BLaER1 (cell line): Measurements from ENCODE around the gene LCA5.
"Not testable (repeated sequence)": the region's sequence is repeated elsewhere in the genome, so short reads cannot be mapped to it uniquely, and the experiment has no call there.

ENCODE experiments used
- H3K27ac ChIP-seq: shearing (Covaris generic); formaldehyde crosslinking; 2 replicates; pipeline ENCODE4 v1.8.1; 2022
- H3K27me3 ChIP-seq: shearing (Covaris generic); formaldehyde crosslinking; 2 replicates; pipeline ENCODE4 v1.8.1; 2022
- H3K36me3 ChIP-seq: shearing (Covaris generic); formaldehyde crosslinking; 2 replicates; pipeline ENCODE4 v1.8.1; 2022
- H3K4me1 ChIP-seq: shearing (Covaris generic); formaldehyde crosslinking; 2 replicates; pipeline ENCODE4 v1.8.1; 2022
- H3K4me2 ChIP-seq: shearing (Covaris generic); formaldehyde crosslinking; 2 replicates; pipeline ENCODE4 v1.8.1; 2022
- H3K4me3 ChIP-seq: shearing (Covaris generic); formaldehyde crosslinking; 2 replicates; pipeline ENCODE4 v1.8.1; 2022
- H3K9ac ChIP-seq: shearing (Covaris generic); formaldehyde crosslinking; 2 replicates; pipeline ENCODE4 v1.8.1; 2022
- H3K9me3 ChIP-seq: shearing (Covaris generic); formaldehyde crosslinking; 2 replicates; pipeline ENCODE4 v1.8.1; 2022
- H4K20me1 ChIP-seq: shearing (Covaris generic); formaldehyde crosslinking; 2 replicates; pipeline ENCODE4 v1.8.1; 2022
- Cebpa-rat ChIP-seq: shearing (Covaris generic); IDR thresholded peaks from 2 replicates; pipeline ENCODE4 v1.8.1; 2022

The LCA5 gene

GRCh38 chr6:79468587-79468986, 68.6 kb downstream of the LCA5 start:
- Histone ChIP-seq H4K20me1 (no peaks in the 10 kb centered on the region), H3K36me3 (no peaks in the 10 kb centered on the region), H3K9me3 (no peaks in the 10 kb centered on the region), H3K27me3 (no peaks in the 10 kb centered on the region), H3K4me1 (no peaks in the 10 kb centered on the region), H3K4me2 (no peak overlapping the region), H3K9ac (no peak overlapping the region), H3K4me3 (no peak overlapping the region), H3K27ac (no peak overlapping the region)
- no peak for TF ChIP-seq Cebpa-rat

DNA sequence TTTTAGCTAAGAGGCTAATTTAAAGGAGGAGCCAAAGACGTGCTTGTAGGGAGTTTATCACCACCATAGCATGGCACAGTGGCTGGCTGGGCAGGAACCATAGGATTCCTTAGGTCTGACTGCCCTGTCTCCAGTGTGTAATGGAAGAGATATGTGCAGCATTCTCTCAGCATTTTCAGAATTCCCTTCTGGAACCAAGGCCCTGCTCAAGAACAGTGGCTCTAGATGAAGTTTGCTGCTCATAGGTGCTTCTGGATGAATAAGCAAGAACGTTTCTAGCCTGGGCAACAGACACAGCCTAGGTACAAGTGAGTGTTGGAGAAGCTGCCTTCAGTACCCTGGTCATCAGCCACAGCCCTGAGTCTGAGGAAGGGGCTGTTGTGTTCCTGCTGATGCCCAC, 69.1 kb downstream of the LCA5 start:
- Histone ChIP-seq H4K20me1 (no peaks in the 10 kb centered on the region), H3K4me1 (no peaks in the 10 kb centered on the region), H3K9me3 (no peaks in the 10 kb centered on the region), H3K36me3 (no peaks in the 10 kb centered on the region), H3K4me3 (no peak overlapping the region), H3K9ac (no peak overlapping the region), H3K27me3 (no peaks in the 10 kb centered on the region), H3K27ac (no peak overlapping the region), H3K4me2 (no peak overlapping the region)
- TF ChIP-seq Cebpa-rat: no peak

DNA sequence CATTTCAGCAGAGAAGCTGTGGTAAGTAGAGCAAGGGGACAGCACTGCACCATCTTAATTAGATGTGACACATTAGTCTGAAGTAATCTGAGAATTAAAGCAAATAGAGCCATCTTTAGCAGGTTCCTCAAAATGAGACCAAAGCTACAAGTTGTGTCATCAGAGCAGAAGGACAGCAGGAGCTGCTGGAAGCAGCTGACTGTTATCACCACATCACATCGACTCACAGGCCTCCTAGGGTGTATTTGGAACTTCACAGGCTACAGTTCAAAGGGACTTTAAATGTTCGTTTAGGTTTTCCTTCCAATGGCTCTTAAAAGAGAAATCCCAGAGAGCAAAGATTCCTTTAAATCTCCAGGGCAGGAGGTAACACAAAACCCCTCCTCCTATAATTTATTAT, 69.5 kb downstream of the LCA5 start:
- Histone ChIP-seq H3K27ac (no peak overlapping the region), H3K4me3 (no peak overlapping the region), H4K20me1 (no peaks in the 10 kb centered on the region), H3K4me1 (no peaks in the 10 kb centered on the region), H3K9me3 (no peaks in the 10 kb centered on the region), H3K4me2 (no peak overlapping the region), H3K27me3 (no peaks in the 10 kb centered on the region), H3K36me3 (no peaks in the 10 kb centered on the region), H3K9ac (no peak overlapping the region)
- no peak for TF ChIP-seq Cebpa-rat

- H3K27me3 ChIP-seq: no peaks in the 10 kb centered on the region
- H3K36me3 ChIP-seq: no peaks in the 10 kb centered on the region
- H3K4me2 ChIP-seq: no peak overlapping the region
- no peak overlapping the region for H3K9ac ChIP-seq
- H3K4me3 ChIP-seq: no peak overlapping the region
- no peak overlapping the region for H3K27ac ChIP-seq
- no peaks in the 10 kb centered on the region for H3K4me1 ChIP-seq
- no peaks in the 10 kb centered on the region for H4K20me1 ChIP-seq
- no peak for TF ChIP-seq Cebpa-rat
- no peaks in the 10 kb centered on the region for H3K9me3 ChIP-seq
Observed at GRCh38 chr6:79466207-79466834, 70.9 kb downstream of the LCA5 start.

DNA sequence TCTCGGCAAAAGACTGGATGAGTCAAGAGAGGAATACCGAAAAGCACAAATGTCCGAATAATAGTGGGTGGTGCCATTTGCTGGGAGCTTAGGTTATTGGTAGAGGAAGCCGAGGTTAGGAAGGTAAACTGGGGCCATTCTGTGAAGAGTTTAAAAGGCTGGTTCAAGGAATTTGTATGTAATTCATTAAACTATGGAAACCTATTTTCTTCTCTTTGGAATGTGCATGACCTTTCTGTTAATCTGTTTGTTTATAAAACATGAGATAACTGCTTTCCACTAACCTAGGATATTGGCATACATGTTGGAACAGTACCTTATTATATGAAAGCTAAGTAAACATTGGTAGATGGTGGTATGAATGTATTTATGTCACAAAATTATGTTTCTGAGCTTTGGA, 71.8 kb downstream of the LCA5 start:
- TF ChIP-seq Cebpa-rat: no peak
- H3K9me3 ChIP-seq: no peaks in the 10 kb centered on the region
- H3K36me3 ChIP-seq: no peaks in the 10 kb centered on the region
- no peaks in the 10 kb centered on the region for H3K27me3 ChIP-seq
- no peak overlapping the region for H3K9ac ChIP-seq
- H3K27ac ChIP-seq: no peak overlapping the region
- no peak overlapping the region for H3K4me2 ChIP-seq
- H3K4me1 ChIP-seq: no peaks in the 10 kb centered on the region
- no peak overlapping the region for H3K4me3 ChIP-seq
- H4K20me1 ChIP-seq: no peaks in the 10 kb centered on the region

- no peaks in the 10 kb centered on the region for H3K36me3 ChIP-seq
- no peak overlapping the region for H3K27ac ChIP-seq
- H3K4me3 ChIP-seq: no peak overlapping the region
- no peaks in the 10 kb centered on the region for H3K27me3 ChIP-seq
- H4K20me1 ChIP-seq: no peaks in the 10 kb centered on the region
- no peaks in the 10 kb centered on the region for H3K9me3 ChIP-seq
- TF ChIP-seq Cebpa-rat: no peak
- H3K4me1 ChIP-seq: no peaks in the 10 kb centered on the region
- no peak overlapping the region for H3K4me2 ChIP-seq
- H3K9ac ChIP-seq: no peak overlapping the region
Observed at GRCh38 chr6:79463621-79464050, 73.6 kb downstream of the LCA5 start.

DNA sequence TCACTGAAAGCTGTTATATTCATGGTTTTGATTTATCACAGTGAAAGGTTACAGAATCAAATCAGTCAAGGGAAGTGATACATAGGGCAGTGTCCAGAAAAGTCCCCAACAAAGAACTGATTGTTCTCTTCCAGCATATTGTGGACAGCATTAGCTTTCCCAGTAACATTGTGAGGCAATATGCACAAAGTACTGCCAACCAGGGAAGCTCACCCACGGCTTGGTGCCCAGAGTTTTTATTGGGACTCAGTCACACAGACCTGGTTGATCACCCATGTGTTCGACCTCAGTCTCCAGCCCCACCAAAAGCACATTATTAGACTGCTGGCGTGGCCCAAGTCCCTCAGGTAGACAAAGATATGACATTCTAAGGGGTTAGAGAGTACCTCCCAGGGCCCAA, 76.0 kb downstream of the LCA5 start:
- Histone ChIP-seq H3K9me3 (no peaks in the 10 kb centered on the region), H3K4me3 (no peak overlapping the region), H3K27me3 (no peaks in the 10 kb centered on the region), H3K27ac (no peak overlapping the region), H3K36me3 (no peaks in the 10 kb centered on the region), H3K4me2 (no peak overlapping the region), H3K4me1 (no peaks in the 10 kb centered on the region), H4K20me1 (no peaks in the 10 kb centered on the region), H3K9ac (no peak overlapping the region)
- no peak for TF ChIP-seq Cebpa-rat

- Histone ChIP-seq H3K9me3 (no peaks in the 10 kb centered on the region), H3K4me2 (no peak overlapping the region), H3K36me3 (no peaks in the 10 kb centered on the region), H3K9ac (no peak overlapping the region), H3K4me3 (no peak overlapping the region), H3K27me3 (no peaks in the 10 kb centered on the region), H4K20me1 (no peaks in the 10 kb centered on the region), H3K4me1 (no peaks in the 10 kb centered on the region), H3K27ac (no peak overlapping the region)
- TF ChIP-seq Cebpa-rat: no peak
Observed at GRCh38 chr6:79455446-79455845, 81.8 kb downstream of the LCA5 start.

GRCh38 chr6:79453558-79454042, 83.6 kb downstream of the LCA5 start:
- Histone ChIP-seq H3K9me3 (no peaks in the 10 kb centered on the region), H3K4me1 (no peaks in the 10 kb centered on the region), H3K27ac (no peak overlapping the region), H3K36me3 (no peaks in the 10 kb centered on the region), H3K4me3 (no peak overlapping the region), H4K20me1 (no peaks in the 10 kb centered on the region), H3K27me3 (no peaks in the 10 kb centered on the region), H3K4me2 (no peak overlapping the region), H3K9ac (no peak overlapping the region)
- no peak for TF ChIP-seq Cebpa-rat

GRCh38 chr6:79450984-79451383, 86.2 kb downstream of the LCA5 start:
- no peak overlapping the region for H3K27ac ChIP-seq
- no peak overlapping the region for H3K9ac ChIP-seq
- no peaks in the 10 kb centered on the region for H3K9me3 ChIP-seq
- no peak for TF ChIP-seq Cebpa-rat
- no peaks in the 10 kb centered on the region for H4K20me1 ChIP-seq
- H3K27me3 ChIP-seq: no peaks in the 10 kb centered on the region
- H3K36me3 ChIP-seq: no peaks in the 10 kb centered on the region
- no peak overlapping the region for H3K4me2 ChIP-seq
- no peak overlapping the region for H3K4me3 ChIP-seq
- no peaks in the 10 kb centered on the region for H3K4me1 ChIP-seq

DNA sequence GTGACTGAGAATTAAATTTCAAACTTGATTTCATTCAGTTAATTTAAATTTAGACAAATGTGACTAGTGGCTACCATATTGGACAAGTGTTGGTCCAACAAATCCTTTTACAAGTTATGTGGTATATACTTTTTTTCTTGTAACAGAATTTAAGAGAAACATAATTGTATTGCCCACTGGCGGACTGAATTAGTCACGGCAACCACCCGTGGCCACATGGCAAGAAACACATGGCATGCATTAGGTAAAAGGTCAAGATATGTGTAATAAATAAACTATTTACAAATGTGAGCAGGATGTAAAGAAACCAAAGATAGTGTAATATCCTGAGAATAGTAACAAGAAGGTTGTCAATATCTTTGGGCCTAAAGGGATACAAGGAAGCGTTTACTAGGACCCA, 91.2 kb downstream of the LCA5 start:
- Histone ChIP-seq H3K36me3 (no peaks in the 10 kb centered on the region), H3K9me3 (no peaks in the 10 kb centered on the region), H4K20me1 (no peaks in the 10 kb centered on the region), H3K4me3 (no peak overlapping the region), H3K4me1 (no peaks in the 10 kb centered on the region), H3K4me2 (no peak overlapping the region), H3K27me3 (no peaks in the 10 kb centered on the region), H3K27ac (no peak overlapping the region), H3K9ac (no peak overlapping the region)
- TF ChIP-seq Cebpa-rat: no peak

DNA sequence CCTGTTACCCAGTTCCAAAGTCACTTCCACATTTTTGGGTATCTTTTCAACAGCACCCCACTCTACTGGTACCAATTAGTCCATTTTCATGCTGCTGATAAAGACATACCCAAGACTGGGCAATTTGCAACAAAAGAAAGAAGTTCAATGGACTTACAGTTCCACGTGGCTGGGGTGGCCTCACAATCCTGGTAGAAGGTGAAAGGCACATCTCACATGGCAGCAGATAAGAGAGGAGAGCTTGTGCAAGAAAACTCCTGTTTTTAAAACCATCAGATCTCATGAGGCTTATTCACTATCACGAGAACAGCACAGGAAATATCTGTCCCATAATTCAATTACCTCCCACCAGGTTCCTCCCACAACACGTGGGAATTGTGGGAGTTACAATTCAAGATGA, 93.4 kb downstream of the LCA5 start:
- not testable (repeated sequence) for H3K9ac ChIP-seq, H3K4me1 ChIP-seq, H3K9me3 ChIP-seq, H3K27me3 ChIP-seq, H3K27ac ChIP-seq, H3K36me3 ChIP-seq, H3K4me3 ChIP-seq, H3K4me2 ChIP-seq, H4K20me1 ChIP-seq
